HEK293 (cell line): ENCODE results near the gene TMEM171.

ENCODE experiments used
- CTCF ChIA-PET: fragments of 350-600 bp; formaldehyde crosslinking; extraction: SDS; loops from one replicate; lab custom pipeline; 2021; ENCODE audit warnings: antibody characterized with exemption; lab: Yijun Ruan, JAX
- POLR2A ChIA-PET: fragments of 300-600 bp; formaldehyde crosslinking; extraction: SDS; loops from one replicate; lab custom pipeline; 2020; ENCODE audit warnings: antibody characterized with exemption, inconsistent platforms; lab: Yijun Ruan, JAX
- H3K27ac ChIP-seq: fragments of 200-500 bp; sonication (Bioruptor generic); 2 replicates; pipeline ENCODE4 v1.5.1; 2014; ENCODE audit warnings: low read depth, low read length, control low read depth, inconsistent platforms; ENCODE audit errors: extremely low read depth
- H3K36me3 ChIP-seq, 2 experiments: fragments of 200-500 bp in 1 of 2; sonication (Bioruptor generic) in 1 of 2; 1 replicate in 1 of 2; 2 replicates in 1 of 2; pipeline ENCODE4 v1.5.1; 2014 to 2017; ENCODE audit warnings: inconsistent platforms in 2 of 2, low read length in 2 of 2; ENCODE audit not compliant: control insufficient read depth in 2 of 2, insufficient read depth in 1 of 2
- H3K4me1 ChIP-seq: fragments of 200-500 bp; sonication (Bioruptor generic); 2 replicates; pipeline ENCODE4 v1.5.1; 2014; ENCODE audit warnings: mild to moderate bottlenecking, low read length, inconsistent platforms; ENCODE audit not compliant: control insufficient read depth, insufficient read depth
- H3K4me3 ChIP-seq: 2 replicates; pipeline ENCODE4 v1.5.1; 2011; ENCODE audit warnings: low read depth, mild to moderate bottlenecking, control low read depth, low read length, moderate library complexity
- H3K9me3 ChIP-seq: fragments of 200-500 bp; sonication (Bioruptor generic); 2 replicates; pipeline ENCODE4 v1.5.1; 2014; ENCODE audit warnings: low read depth, low read length, inconsistent platforms; ENCODE audit not compliant: control insufficient read depth, insufficient read depth
- ATF2 ChIP-seq: fragments of 450-650 bp; formaldehyde crosslinking; IDR thresholded peaks from 2 replicates; pipeline ENCODE4 v1.5.1; 2016; ENCODE audit warnings: missing biosample characterization, missing genetic modification characterization, low read depth
- EGR2 ChIP-seq: fragments of 450-650 bp; formaldehyde crosslinking; IDR thresholded peaks from 2 replicates; pipeline ENCODE4 v1.5.1; 2016; ENCODE audit warnings: low read depth, missing biosample characterization, missing genetic modification characterization
- GFI1B ChIP-seq: fragments of 450-650 bp; formaldehyde crosslinking; IDR thresholded peaks from 2 replicates; pipeline ENCODE4 v1.5.1; 2016; ENCODE audit warnings: missing biosample characterization, missing genetic modification characterization
- HOXA7 ChIP-seq: sonication (generic); formaldehyde crosslinking; IDR thresholded peaks from 2 replicates; pipeline ENCODE4 v1.8.1; 2022; ENCODE audit warnings: missing genetic modification reagents, borderline replicate concordance
- HOXD13 ChIP-seq: sonication (generic); formaldehyde crosslinking; IDR thresholded peaks from 2 replicates; pipeline ENCODE4 v1.8.0; 2022; ENCODE audit warnings: missing genetic modification reagents, borderline replicate concordance
- KLF10 ChIP-seq: fragments of 450-650 bp; IDR thresholded peaks from 2 replicates; pipeline ENCODE4 v1.5.1; 2018; ENCODE audit warnings: missing biosample characterization, mild to moderate bottlenecking, missing genetic modification characterization
- MYNN ChIP-seq: fragments of 450-650 bp; formaldehyde crosslinking; IDR thresholded peaks from 2 replicates; pipeline ENCODE4 v1.5.1; 2016; ENCODE audit warnings: missing biosample characterization, missing genetic modification characterization, borderline replicate concordance
- ZBTB6 ChIP-seq: fragments of 450-650 bp; formaldehyde crosslinking; IDR thresholded peaks from 2 replicates; pipeline ENCODE4 v1.5.1; 2017; ENCODE audit warnings: missing biosample characterization, missing genetic modification characterization
- ZBTB8A ChIP-seq: fragments of 450-650 bp; formaldehyde crosslinking; IDR thresholded peaks from 2 replicates; pipeline ENCODE4 v1.5.1; 2016; ENCODE audit warnings: missing biosample characterization, missing genetic modification characterization
- ZNF132 ChIP-seq: fragments of 450-650 bp; formaldehyde crosslinking; IDR thresholded peaks from 2 replicates; pipeline ENCODE4 v1.5.1; 2017; ENCODE audit warnings: missing biosample characterization, missing genetic modification characterization, borderline replicate concordance
- ZNF133 ChIP-seq: fragments of 450-650 bp; formaldehyde crosslinking; IDR thresholded peaks from 2 replicates; pipeline ENCODE4 v1.5.1; 2016; ENCODE audit warnings: missing biosample characterization, missing genetic modification characterization
- ZNF146 ChIP-seq: fragments of 450-650 bp; formaldehyde crosslinking; IDR thresholded peaks from 2 replicates; pipeline ENCODE4 v1.5.1; 2016; ENCODE audit warnings: missing biosample characterization, missing genetic modification characterization
- ZNF19 ChIP-seq: fragments of 450-650 bp; formaldehyde crosslinking; IDR thresholded peaks from 2 replicates; pipeline ENCODE4; 2016; ENCODE audit warnings: missing biosample characterization, missing genetic modification characterization, low read depth
- ZNF248 ChIP-seq: fragments of 450-650 bp; formaldehyde crosslinking; IDR thresholded peaks from 2 replicates; pipeline ENCODE4 v1.5.1; 2017; ENCODE audit warnings: missing biosample characterization, missing genetic modification characterization
- ZNF513 ChIP-seq: fragments of 450-650 bp; IDR thresholded peaks from 2 replicates; pipeline ENCODE4 v1.5.1; 2018; ENCODE audit warnings: missing biosample characterization, missing genetic modification characterization
- ZNF580 ChIP-seq: fragments of 450-650 bp; formaldehyde crosslinking; IDR thresholded peaks from 2 replicates; pipeline ENCODE4 v1.5.1; 2016; ENCODE audit warnings: missing biosample characterization, missing genetic modification characterization
- ZNF610 ChIP-seq: fragments of 450-650 bp; formaldehyde crosslinking; IDR thresholded peaks from 2 replicates; pipeline ENCODE4 v1.5.1; 2016; ENCODE audit warnings: missing biosample characterization, missing genetic modification characterization, borderline replicate concordance
- ZNF639 ChIP-seq: fragments of 450-650 bp; formaldehyde crosslinking; IDR thresholded peaks from 2 replicates; pipeline ENCODE4 v1.5.1; 2016; ENCODE audit warnings: missing biosample characterization, missing genetic modification characterization
- ZNF664 ChIP-seq: fragments of 450-650 bp; formaldehyde crosslinking; IDR thresholded peaks from 2 replicates; pipeline ENCODE4 v1.5.1; 2016; ENCODE audit warnings: missing biosample characterization, missing genetic modification characterization
- ZNF677 ChIP-seq: fragments of 450-650 bp; IDR thresholded peaks from 2 replicates; pipeline ENCODE4 v1.5.0; 2018; ENCODE audit warnings: missing biosample characterization, mild to moderate bottlenecking, missing genetic modification characterization, moderate library complexity
- ZNF76 ChIP-seq: fragments of 450-650 bp; formaldehyde crosslinking; IDR thresholded peaks from 2 replicates; pipeline ENCODE4; 2016; ENCODE audit warnings: low read depth, missing biosample characterization, missing genetic modification characterization, borderline replicate concordance
- ZSCAN30 ChIP-seq: fragments of 450-650 bp; IDR thresholded peaks from 2 replicates; pipeline ENCODE4 v1.5.1; 2018; ENCODE audit warnings: missing biosample characterization, mild to moderate bottlenecking, missing genetic modification characterization, moderate library complexity
- ZSCAN4 ChIP-seq: fragments of 450-650 bp; formaldehyde crosslinking; IDR thresholded peaks from 2 replicates; pipeline ENCODE4 v1.5.1; 2017; ENCODE audit warnings: missing biosample characterization, missing genetic modification characterization
- ZXDB ChIP-seq: fragments of 450-650 bp; formaldehyde crosslinking; IDR thresholded peaks from 2 replicates; pipeline ENCODE4 v1.5.1; 2016; ENCODE audit warnings: missing biosample characterization, missing genetic modification characterization

The TMEM171 gene

GRCh38 chr5:73150876-73151275 is 30.5 kb downstream of the TMEM171 start (continued):
- no peak for TF ChIP-seq ZNF580
- no peak for TF ChIP-seq ZNF19 (tag by site-specific recombination)
- TF ChIP-seq, all 188 proteins: peak for 0

GRCh38 chr5:73151766-73152410 is 31.5 kb downstream of the TMEM171 start:
- Histone ChIP-seq H3K27ac (no peak overlapping the region), H3K4me1 (no peaks in the 10 kb centered on the region), H3K4me3 (no peak overlapping the region), H3K9me3 (no peaks in the 10 kb centered on the region), H3K36me3 (no peaks in the 10 kb centered on the region)
- TF ChIP-seq ZNF664 (tag by site-specific recombination) (no peak), ZNF132 (tag by site-specific recombination) (no peak), ATF2 (tag by site-specific recombination) (no peak), HOXD13 (no peak), ZBTB8A (tag by site-specific recombination) (no peak), HOXA7 (CRISPR knock-in tag) (no peak), ZNF248 (tag by site-specific recombination) (no peak), EGR2 (tag by site-specific recombination) (no peak), ZNF513 (no peak), ZSCAN30 (no peak), ZXDB (tag by site-specific recombination) (no peak), ZSCAN4 (tag by site-specific recombination) (no peak), KLF10 (no peak)
- CTCF ChIA-PET: interaction anchor here (0.6 to 1.7 kb wide), 6 partner anchors 19 to 853 kb away, joined by 3 to 5 read pairs (median 4); no protein-coding TSS in a partner anchor
- POLR2A ChIA-PET: no interaction called here

GRCh38 chr5:73152411-73153388 is 32.3 kb downstream of the TMEM171 start:
- Histone ChIP-seq H3K27ac (no peak overlapping the region), H3K9me3 (no peaks in the 10 kb centered on the region), H3K36me3 (no peaks in the 10 kb centered on the region), H3K4me3 (no peak overlapping the region), H3K4me1 (no peaks in the 10 kb centered on the region)
- ChIA-PET POLR2A (no interaction called here), CTCF (interaction anchor here (0.6 to 1.7 kb wide), 6 partner anchors 9 to 70 kb away, joined by 3 to 5 read pairs (median 4); no protein-coding TSS in a partner anchor)
- no peak for TF ChIP-seq ZNF133
- no peak for TF ChIP-seq ZNF677 (tag by site-specific recombination)
- TF ChIP-seq ZBTB6 (tag by site-specific recombination): no peak
- no peak for TF ChIP-seq ZNF76
- TF ChIP-seq ZSCAN30: no peak
- TF ChIP-seq MYNN: no peak
- no peak for TF ChIP-seq ZNF248 (tag by site-specific recombination)
- no peak for TF ChIP-seq GFI1B (tag by site-specific recombination)
- TF ChIP-seq ZNF146 (tag by site-specific recombination): no peak
- TF ChIP-seq ZNF639 (tag by site-specific recombination): no peak
- no peak for TF ChIP-seq ZNF610 (tag by site-specific recombination)
